Left ventricle myocardium superior (tissue), 1 donor: Measurements from ENCODE around the gene TGFBR3. TPM values are rescaled to one million over a fixed set of nuclear protein-coding genes. Genes with fewer than 3 reads are reported as not detected.

Experiments used
- ATAC-seq: fragments of 200-7000 bp; cut with Tn5 transposase; one replicate; pipeline ENCODE4 v1.9.1; 2020; ENCODE audit warnings: mild to moderate bottlenecking, moderate library complexity
- DNase-seq: peaks from one replicate; pipeline ENCODE4 v3.0.0-alpha.2; 2020
- intact Hi-C: fragments of 100-400 bp; cut with micrococcal nuclease; formaldehyde crosslinking; loops from one replicate; pipeline ENCODE4 v1.11.0; 2022
- total RNA-seq: library from RNA; stranded (reverse); fragmentation: NEBNext Ultra II Directional; extraction: Animal tissue kit (Norgen Biotek cat#: 25700); gene quantifications from one replicate; pipeline ENCODE4 v1.2.1, GENCODE V29; 2021
- donor health status: DM: no; HTN: yes; CAD: no; lungs with severe emphysema.

The TGFBR3 gene
- total RNA-seq, 1 donor from 2014 or later, result 26.2 TPM

DNA sequence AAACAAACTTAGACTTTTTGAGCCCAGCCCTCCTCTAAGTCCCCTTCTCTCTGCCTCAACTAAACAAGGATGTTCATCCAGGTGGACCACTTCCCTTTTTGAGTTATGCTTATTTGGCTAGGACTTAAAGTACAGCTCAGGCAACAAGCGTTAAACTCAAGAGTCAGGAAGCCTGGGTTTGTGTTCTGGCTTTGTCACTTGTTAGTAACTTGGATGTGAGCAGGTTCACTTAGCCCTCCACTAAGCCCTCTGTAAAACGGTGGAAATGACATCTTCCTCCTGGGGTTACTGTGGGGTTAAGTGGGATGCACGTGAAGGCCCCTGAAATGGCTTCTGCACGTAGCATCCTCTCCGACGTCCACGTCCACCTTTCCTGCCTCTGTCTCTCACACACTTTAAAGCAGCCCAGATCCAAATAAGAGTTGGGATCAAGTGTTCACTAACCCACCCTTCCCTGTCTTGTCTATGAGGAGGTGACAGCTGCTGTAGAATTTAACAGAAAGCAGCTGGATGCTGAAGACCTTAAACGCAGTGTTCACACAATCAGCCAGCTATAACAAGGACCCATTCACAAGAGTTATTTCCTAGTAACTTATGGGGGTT is 152.7 kb downstream of the TGFBR3 start:
- ATAC-seq (no peak), DNase-seq (no peak)
- intact Hi-C loops, result no loop called here

DNA sequence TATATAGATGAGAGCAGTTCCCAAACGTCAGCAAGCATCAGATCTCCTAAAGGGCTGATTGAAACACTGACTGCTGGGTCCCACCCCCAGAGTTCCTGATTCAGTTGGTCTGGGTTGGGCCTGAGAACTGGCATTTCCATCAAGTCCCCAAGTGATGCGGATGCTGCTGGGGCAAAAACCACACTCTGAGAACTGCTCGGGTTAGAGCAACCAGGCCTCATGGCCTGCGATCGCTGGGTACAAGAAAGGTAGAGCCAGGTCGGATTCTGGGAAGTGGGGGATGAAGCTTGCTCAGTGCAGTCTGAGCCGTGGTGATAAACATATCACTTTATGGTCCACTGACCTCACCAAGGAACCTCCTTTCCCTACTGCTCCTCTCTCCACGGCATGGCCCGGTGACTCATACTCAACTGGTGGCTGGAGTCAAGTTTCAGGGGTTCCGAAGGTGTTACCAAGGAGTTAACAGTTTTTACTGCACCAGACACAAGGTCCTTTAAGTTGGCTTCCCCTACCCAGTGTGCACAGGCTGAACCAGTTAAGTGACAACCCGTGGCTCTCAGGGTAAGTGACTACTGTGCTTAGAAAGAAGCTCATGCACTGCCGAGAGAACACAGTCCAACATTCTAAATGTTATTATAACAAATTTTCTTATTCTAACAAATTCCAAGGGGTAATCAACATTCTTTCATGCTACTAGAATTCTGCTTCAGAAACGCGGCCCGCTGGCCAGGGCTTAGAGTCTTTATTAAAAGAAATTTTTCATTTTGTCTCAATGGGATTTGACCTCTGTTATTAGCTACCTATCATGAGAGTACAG is 153.5 kb downstream of the TGFBR3 start:
- intact Hi-C loops, result no loop called here
- no peak for DNase-seq
- no peak for ATAC-seq

DNA sequence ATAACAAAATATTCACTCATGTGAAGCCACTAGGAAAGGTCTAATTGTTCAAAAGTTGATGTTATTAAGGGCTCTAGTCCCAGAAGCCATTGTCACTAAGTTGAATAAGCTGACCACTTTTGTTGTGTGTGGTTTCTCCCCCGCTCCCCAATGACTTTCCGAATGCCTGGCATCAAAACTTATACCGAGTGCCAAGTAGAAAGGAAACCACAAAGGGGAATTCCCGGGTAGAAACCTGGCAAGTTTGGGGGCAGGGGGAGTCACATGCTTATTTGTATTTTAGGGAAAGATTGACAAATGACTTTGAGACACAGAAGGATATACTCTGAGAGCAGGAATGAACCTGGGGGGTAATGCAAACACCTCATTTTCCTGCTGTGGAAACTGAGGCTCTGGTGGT is 154.1 kb downstream of the TGFBR3 start:
- no peak for DNase-seq
- intact Hi-C loops, result no loop called here
- ATAC-seq, result no peak

DNA sequence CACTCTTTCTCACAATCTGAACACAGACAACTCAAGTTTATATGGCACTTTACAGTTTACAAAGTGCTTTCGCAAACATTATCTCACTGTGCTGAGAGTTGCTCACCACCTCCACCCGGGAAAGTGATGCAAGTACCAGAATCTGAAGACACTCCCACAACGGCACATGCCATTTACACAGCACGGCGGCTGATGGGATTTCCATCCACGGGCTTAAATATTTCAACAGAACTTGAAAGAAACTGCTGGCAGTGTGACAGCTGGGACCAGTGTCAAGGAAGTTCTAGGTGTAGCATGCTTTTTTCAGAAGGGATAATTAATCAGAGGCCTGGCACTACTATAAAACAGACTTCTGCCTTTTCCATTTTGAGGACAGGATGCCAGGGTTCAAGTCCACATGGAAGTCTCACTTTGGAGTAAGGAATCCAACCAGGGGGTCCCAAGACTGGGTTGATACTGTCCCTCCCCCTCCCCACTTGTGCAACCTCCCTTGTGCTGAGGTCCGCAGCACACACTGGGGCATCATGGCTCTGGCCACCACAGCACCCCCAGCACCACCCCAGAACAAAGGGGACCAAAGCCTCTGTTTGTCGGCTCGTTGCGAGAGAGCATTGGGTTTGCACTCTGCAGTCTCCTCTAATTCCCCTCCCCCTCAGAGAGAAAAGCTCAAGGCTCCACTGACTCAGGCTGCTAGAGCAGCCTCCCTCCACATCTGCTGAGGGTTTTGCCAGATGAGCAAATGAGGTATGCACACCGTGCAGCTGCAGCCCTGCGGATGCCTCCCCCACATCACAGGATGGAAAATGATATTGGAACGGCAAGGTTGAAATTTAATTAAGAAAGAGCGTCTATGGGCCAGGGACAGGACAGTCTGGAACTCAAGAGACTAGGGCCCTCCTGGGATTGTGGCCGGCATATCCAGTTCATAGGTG is 154.9 kb downstream of the TGFBR3 start:
- peak; percentile 38 for ATAC-seq
- intact Hi-C loops, result no loop called here
- DNase-seq, result peak; percentile 61

DNA sequence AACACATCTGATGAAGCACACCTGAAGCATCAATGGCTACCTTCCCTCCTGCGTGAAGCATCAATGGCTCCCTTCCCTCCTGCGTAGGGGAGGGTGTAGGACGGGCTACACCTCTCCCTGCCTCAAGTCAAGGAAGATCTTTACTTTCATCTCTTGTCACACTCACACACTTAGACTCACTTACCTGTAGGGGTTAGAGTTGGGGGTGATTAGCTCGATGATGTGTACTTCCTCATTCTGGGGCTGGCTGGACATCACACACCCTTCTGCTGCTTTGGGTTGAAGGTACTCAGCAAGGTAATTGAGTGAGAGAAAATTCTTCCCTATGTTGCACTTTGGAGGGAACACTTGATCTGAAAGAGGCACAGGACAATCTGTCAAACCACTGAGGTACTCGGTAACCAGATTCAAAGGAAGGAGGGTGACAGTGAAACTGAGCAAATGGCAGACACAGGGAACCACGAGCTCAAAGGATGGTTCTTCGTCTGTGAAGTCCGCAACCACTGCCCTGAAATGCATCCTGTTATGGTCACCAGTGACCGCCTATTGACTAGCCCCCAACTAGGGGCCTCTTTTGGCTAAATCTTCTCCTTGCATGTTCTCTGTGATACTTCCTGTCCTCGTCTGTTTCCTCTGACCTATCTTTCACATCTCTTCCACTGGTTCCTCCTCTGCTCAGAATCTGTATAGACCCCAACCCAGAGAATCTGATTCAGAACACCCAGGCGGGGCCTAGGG is 156.2 kb downstream of the TGFBR3 start:
- intact Hi-C loops, result no loop called here
- DNase-seq (no peak), ATAC-seq (no peak)

DNA sequence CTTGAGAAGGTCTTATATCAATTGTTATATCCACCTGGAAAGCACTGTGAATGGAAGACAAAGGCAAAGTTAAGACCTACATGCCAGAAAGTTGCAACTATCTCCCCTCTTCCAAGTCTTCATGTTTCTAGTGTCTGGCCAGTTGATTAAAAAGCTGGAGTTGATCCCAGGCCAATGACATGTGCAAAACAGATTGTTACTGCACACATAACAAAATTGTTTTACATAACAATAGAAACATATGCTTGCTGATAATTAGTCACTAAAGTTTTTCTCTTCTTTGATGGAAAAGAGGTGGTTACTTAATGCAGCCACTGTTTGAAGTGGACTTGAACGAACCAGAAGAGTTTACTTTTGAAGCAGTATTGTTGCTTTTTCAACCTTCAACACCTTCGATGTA is 158.2 kb downstream of the TGFBR3 start:
- ATAC-seq (no peak), DNase-seq (no peak)
- intact Hi-C loops, result no loop called here

DNA sequence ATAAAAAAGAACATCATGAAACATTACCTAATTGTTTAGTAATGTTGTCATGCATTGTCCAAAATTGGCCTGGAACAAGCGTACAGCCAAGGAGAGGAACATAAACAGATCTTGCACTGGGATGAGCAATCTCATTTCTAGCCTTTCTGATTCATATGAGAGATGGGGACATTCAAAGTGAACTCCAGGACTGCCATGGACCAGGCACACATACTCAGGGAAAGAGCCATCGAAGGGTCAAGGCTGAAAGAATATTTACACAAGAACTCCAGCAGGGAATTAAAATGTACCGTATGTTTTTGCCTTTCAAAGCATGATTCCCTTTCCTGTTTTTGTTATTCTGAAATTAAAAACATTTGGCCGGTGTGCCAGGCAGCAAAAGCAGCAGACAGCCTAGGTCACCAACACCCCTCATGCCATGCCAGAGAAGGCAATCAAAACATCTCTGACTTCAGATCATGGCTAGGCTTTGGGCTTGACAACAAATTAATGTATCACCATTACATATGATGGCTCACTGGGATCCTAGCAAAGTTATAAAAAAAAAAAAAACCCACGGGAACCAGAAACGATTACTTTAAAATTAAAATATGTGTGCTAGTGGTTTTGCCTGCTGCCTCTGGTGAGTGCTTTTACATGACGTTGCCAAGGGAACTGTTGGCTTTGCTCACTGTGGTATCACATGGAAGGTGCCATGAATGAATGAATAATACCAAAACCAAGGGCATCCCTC is 159.8 kb downstream of the TGFBR3 start:
- ATAC-seq, result peak; percentile 91
- intact Hi-C loops, result no loop called here
- no peak for DNase-seq

DNA sequence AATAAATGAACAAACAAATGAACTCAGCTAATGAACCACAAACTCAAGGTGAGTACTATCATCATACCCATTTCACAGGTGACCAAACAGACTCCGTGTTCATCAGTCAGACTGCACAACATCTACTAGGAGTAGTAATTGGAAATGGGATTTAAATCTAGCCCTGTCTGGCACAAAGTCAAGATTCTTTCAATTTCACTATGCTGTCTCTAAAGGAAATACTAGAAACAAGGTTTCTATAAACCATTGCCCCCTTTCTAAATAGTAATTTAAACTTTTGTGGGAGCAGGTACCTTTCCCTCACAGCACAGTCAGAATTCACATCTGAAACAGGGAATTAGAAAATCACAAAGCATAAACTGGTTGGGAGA is 160.3 kb downstream of the TGFBR3 start:
- intact Hi-C loops, result no loop called here
- ATAC-seq, result peak; percentile 2

DNA sequence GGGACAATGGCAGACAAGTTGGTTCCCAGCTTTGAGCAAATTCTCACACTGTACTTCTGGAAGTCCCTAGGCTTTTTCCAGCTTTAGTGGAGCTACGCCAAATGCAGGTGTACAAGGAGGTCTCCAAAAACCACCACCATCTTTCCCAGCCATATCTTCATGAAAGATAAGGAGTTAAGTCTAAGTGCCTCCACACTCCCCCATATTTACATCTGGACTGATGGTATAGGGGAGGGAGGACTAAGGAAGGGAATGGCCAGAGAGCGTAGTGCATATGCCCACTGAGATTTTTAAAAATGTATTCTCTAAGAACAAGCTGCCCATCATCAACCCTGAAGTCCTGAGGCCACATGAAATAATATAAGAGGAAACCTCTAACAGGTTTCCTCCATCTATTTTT is 161.3 kb downstream of the TGFBR3 start:
- DNase-seq, result no peak
- intact Hi-C loops, result no loop called here
- ATAC-seq, result no peak

More for the DNA sequence above, 160.3 kb downstream of the TGFBR3 start:
- DNase-seq, result no peak

DNA sequence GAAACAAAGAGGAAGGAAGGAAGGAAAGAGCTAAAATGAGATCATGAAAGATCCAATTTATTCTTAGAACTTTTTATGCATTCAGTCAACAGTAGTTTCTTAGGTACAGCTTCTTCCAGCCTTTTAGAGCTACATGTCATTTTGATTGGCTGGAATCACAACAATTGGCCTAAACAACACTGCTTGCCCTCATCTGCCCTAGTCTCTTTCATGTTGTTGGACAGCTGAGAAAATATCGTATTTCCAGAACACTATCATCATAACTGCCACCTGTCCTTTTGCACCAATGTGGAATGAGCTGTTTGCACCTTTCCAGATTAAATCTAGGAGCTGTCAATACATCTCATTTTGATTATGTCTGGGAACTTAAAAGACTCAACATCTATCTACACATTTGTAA is 161.7 kb downstream of the TGFBR3 start:
- DNase-seq (no peak), ATAC-seq (no peak)
- intact Hi-C loops, result no loop called here

DNA sequence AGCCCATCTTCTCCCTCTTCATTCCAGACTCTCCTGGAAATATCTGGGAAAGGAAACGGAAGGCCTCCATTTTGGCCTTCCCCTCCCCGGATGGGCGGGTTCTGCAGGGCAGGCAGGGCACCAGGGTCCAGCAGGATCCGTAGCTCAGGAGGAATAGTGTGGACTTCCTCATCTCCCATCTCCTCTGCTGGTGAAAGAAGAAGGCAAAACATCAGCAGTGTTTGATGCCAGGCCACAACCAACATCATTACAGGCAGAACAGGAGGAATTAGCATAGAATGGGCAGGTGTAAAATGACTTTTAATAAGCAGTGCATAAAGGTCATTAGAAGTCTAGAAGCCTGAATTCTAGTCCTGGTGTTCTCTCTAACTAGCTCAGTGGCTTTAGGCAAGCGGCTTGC is 165.9 kb downstream of the TGFBR3 start:
- intact Hi-C loops, result no loop called here
- ATAC-seq (no peak), DNase-seq (no peak)

DNA sequence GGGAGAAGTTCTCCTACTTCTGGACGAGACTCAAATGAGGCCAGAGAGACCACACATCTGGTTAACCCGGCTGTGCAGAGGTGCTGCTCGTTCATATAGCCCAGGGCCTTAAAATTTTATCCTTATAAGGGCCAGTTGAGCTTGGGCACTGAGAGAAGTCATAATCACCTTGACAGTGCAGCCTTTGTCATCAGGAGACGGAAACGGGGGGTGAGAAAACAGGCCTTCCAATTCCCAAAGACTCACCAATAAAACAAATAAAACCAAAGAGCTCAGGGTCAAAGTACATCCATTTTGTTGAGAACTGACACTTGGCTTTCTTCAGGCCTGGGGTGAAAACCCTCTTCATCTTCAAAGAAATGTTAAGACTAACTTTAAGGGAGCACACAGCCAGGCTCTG is 167.1 kb downstream of the TGFBR3 start:
- DNase-seq, result no peak
- intact Hi-C loops, result no loop called here
- ATAC-seq, result no peak

DNA sequence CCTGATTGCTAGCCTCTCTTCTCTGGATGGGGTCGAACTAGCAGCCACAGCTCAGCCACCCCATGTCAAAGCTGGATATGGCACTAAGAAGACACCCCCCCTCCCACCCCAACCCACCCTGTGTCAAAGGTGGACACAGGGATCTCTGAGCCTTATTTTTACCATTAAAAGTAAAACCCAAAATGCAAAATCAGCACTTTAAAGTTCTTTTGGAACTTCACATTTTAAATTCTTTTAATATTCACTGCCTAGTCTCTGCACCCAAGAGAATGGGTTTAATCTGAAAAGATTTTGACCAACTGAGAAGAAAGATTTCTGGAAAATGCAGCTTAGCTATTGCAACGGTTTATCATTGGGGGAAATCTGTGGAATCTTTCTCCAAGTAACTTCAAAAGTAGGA is 167.6 kb downstream of the TGFBR3 start:
- ATAC-seq (no peak), DNase-seq (no peak)
- intact Hi-C loops, result no loop called here

DNA sequence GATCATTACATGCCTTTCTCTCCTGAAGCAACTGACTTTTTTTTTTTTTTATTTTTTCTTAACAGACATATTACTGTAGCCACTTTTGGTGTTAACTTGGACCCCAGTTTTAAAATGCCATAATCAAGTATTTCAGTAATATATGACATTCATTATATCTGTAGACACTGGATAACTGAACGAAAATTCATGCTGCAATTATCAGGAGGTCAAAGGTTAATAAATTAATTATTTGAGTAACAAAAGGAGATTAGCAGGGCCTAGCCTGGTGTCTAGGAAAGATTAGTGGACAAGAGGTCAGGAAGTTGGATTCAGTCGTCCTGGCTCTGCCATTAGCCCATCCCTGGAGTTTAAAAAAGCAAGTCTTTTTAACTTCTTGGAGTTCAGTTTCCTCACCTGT is 168.1 kb downstream of the TGFBR3 start:
- ATAC-seq (no peak), DNase-seq (no peak)
- intact Hi-C loops, result no loop called here

DNA sequence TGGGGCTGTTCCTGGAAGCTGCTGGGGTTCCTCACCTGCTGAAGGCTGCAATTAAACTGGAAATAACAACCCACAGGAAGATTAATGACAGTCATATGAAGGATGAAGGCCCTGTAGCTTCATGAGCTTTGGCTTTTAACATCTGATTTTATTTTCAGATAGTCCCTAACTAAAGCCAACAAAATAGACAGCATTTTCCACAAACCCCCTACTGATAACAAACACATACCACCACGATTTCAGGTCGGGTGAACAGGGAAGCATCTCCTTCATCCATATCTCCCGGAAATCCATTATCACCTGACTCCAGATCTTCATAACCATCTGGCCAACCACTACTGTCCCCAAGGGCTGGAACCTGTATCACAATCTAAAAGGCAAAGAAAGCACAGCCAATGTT is 169.6 kb downstream of the TGFBR3 start:
- intact Hi-C loops, result no loop called here
- ATAC-seq (no peak), DNase-seq (no peak)

DNA sequence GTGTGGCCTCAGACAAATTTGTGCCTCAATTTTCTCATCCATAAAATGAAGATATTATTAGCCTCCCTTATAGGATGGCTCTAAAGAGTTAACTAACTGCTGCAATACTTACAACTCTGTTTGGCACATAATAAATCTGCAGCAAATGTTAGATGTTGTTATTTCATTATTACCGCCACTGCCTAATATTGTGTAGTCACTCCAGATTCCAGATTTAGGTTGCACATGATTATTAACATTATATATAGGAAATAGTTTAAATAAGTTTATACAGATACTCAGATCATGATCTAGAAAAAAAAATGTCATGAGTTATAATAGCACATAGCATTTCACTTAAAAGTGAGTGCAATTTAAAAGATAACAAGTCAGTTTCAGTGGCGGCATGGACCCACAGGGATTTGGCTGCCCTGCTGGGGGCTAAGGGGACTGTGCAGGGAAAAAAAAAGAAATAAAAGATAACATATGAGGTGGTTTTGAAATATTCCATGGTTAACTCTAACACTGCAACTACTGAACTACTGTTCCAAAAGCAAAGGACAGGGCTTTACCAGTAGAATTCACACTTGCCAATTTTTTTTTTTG is 170.4 kb downstream of the TGFBR3 start:
- DNase-seq, result no peak
- intact Hi-C loops, result no loop called here
- no peak for ATAC-seq

DNA sequence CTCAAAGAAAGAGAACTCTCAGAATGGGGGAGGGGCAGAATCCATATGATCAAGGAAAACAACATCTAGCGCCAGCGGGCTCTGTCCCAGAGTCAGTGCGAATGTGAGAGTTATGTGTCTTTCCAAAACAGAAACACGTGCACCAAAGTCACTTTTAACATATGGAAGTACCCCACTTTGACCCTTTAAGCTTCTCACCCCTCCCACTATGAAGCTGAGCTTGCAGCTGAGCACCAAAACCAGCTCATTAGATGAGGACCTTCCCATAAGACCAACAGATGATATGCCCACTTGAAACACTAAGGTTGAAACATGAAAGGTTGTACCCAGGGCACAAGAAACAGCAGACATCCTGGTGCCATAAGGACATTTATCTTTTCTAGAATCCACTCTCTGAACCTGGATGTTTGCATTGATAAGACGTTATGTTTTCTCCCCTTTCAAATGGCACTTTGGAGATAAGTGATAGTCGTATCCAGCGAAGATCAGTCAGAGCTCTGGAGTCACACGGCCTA is 171.0 kb downstream of the TGFBR3 start:
- ATAC-seq, result no peak
- DNase-seq, result no peak
- intact Hi-C loops, result no loop called here
